ENCODE results near the gene CCDC60.

- TF ChIP-seq EZH2 (IDR thresholded peaks at IDR 0.05; ENCODE audit: insufficient read depth, poor library complexity, severe bottlenecking) (no peak), EZH2phosphoT487 (IDR thresholded peaks at IDR 0.05; ENCODE audit: insufficient read depth, low read depth) (no peak)
These were observed 57.1 kb downstream of the CCDC60 start for GRCh38 chr12:119391673-119392072.

Data from GM23248 (cell line).